ENCODE measurements around the gene ETV6.

Gene ETV6

GRCh38 chr12:11641522-11641921 lies 8.0 kb upstream of the ETV6 start:
- no peak for TF ChIP-seq CTCF (IDR thresholded peaks at IDR 0.05; ENCODE audit: control extremely low read depth, extremely low read depth, low read depth, missing control alignments)
- ChIA-PET POLR2A (interaction anchor here (0.6 kb wide), 1 partner anchor 26 kb away, joined by 8 read pairs; no protein-coding TSS in a partner anchor), CTCF (interaction anchor here (1.3 to 2.1 kb wide), 3 partner anchors 9 to 191 kb away, joined by 3 to 6 read pairs (median 4); no protein-coding TSS in a partner anchor)
- no peak for DNase-seq (ENCODE audit: extremely low spot score)

GRCh38 chr12:11642785-11643184 lies 6.7 kb upstream of the ETV6 start:
- ChIA-PET POLR2A (no interaction called here), CTCF (interaction anchor here (0.8 to 2.1 kb wide), 5 partner anchors 10 to 190 kb away, joined by 3 to 6 read pairs (median 3); no protein-coding TSS in a partner anchor)
- no peak for DNase-seq (ENCODE audit: extremely low spot score)
- TF ChIP-seq CTCF (IDR thresholded peaks at IDR 0.05; ENCODE audit: control extremely low read depth, extremely low read depth, low read depth, missing control alignments): no peak

GRCh38 chr12:11645391-11645790 lies 4.1 kb upstream of the ETV6 start:
- POLR2A ChIA-PET: no interaction called here
- no peak for TF ChIP-seq CTCF (IDR thresholded peaks at IDR 0.05; ENCODE audit: control extremely low read depth, extremely low read depth, low read depth, missing control alignments)
- CTCF ChIA-PET: interaction anchor here (1.2 to 1.6 kb wide), 3 partner anchors 17 to 339 kb away, joined by 3 read pairs; no protein-coding TSS in a partner anchor
- DNase-seq (ENCODE audit: extremely low spot score): no peak

- peak; percentile 79 for DNase-seq (ENCODE audit: extremely low spot score)
- no peak for TF ChIP-seq CTCF (IDR thresholded peaks at IDR 0.05; ENCODE audit: control extremely low read depth, extremely low read depth, low read depth, missing control alignments)
- POLR2A ChIA-PET: interaction anchor here (0.5 to 0.9 kb wide), 2 partner anchors 8 to 114 kb away, joined by 3 to 5 read pairs; no protein-coding TSS in a partner anchor
- CTCF ChIA-PET: interaction anchor here (1.5 kb wide), 1 partner anchor 18 kb away, joined by 3 read pairs; no protein-coding TSS in a partner anchor
Observed at GRCh38 chr12:11648514-11649412, 711 bp upstream of the ETV6 start.

GRCh38 chr12:11650286-11651281 lies 1.1 kb downstream of the ETV6 start:
- POLR2A ChIA-PET: no interaction called here
- DNase-seq (ENCODE audit: extremely low spot score): no peak
- TF ChIP-seq CTCF (IDR thresholded peaks at IDR 0.05; ENCODE audit: control extremely low read depth, extremely low read depth, low read depth, missing control alignments): no peak
- CTCF ChIA-PET: interaction anchor here (1.5 kb wide), 1 partner anchor 16 kb away, joined by 3 read pairs; no protein-coding TSS in a partner anchor

- TF ChIP-seq CTCF (IDR thresholded peaks at IDR 0.05; ENCODE audit: control extremely low read depth, extremely low read depth, low read depth, missing control alignments): no peak
- POLR2A ChIA-PET: no interaction called here
- CTCF ChIA-PET: no interaction called here
- no peak for DNase-seq (ENCODE audit: extremely low spot score)
Observed at GRCh38 chr12:11651381-11651780, 1.9 kb downstream of the ETV6 start.

Measured in GM10248 (cell line).